Mesenchymal stem cell (in vitro differentiated cells and primary cell): ENCODE results near the gene HOXD4.

ENCODE experiments used
- DNase-seq: peaks from one replicate; pipeline ENCODE4 v3.0.0-alpha.2; 2013
- H2AFZ ChIP-seq: one replicate; pipeline ENCODE4 v1.6.1; 2013; ENCODE audit warnings: low read depth, mild to moderate bottlenecking, control low read depth, inconsistent platforms, low read length, moderate library complexity
- H2AK5ac ChIP-seq: 2 replicates; pipeline ENCODE4 v1.6.1; 2013; ENCODE audit warnings: low read length, moderate library complexity, mild to moderate bottlenecking, inconsistent platforms; ENCODE audit not compliant: severe bottlenecking
- H2BK120ac ChIP-seq: one replicate; pipeline ENCODE4 v1.6.1; 2013; ENCODE audit warnings: low read depth, mild to moderate bottlenecking, inconsistent platforms, low read length, moderate library complexity
- H2BK12ac ChIP-seq, 2 experiments: one replicate each; pipeline ENCODE4 v1.6.1; 2013; ENCODE audit warnings: inconsistent platforms in 2 of 2, low read length in 2 of 2, mild to moderate bottlenecking in 2 of 2, moderate library complexity in 2 of 2, control low read depth in 1 of 2
- H2BK15ac ChIP-seq: one replicate; pipeline ENCODE4 v1.6.1; 2013; ENCODE audit warnings: mild to moderate bottlenecking, low read depth, inconsistent platforms; ENCODE audit not compliant: poor library complexity, severe bottlenecking
- H2BK5ac ChIP-seq: 2 replicates; pipeline ENCODE4 v1.6.1; 2013; ENCODE audit warnings: low read depth, mild to moderate bottlenecking, low read length, control low read depth, inconsistent platforms; ENCODE audit not compliant: poor library complexity, severe bottlenecking
- H3K14ac ChIP-seq, 2 experiments: one replicate each; pipeline ENCODE4 v1.6.1; 2013; ENCODE audit warnings: inconsistent platforms in 2 of 2, low read length in 2 of 2, control low read depth in 1 of 2, mild to moderate bottlenecking in 1 of 2, moderate library complexity in 1 of 2
- H3K18ac ChIP-seq, 2 experiments: one replicate each; pipeline ENCODE4 v1.6.1; 2013; ENCODE audit warnings: inconsistent platforms in 2 of 2, low read length in 2 of 2, control low read depth in 1 of 2, low read depth in 1 of 2, mild to moderate bottlenecking in 1 of 2
- H3K23ac ChIP-seq, 2 experiments: one replicate each; pipeline ENCODE4 v1.6.1; 2013; ENCODE audit warnings: inconsistent platforms in 2 of 2, low read length in 2 of 2, mild to moderate bottlenecking in 2 of 2, moderate library complexity in 2 of 2, control low read depth in 1 of 2
- H3K27ac ChIP-seq: 2 replicates; pipeline ENCODE4 v1.5.1; 2013; ENCODE audit warnings: mild to moderate bottlenecking, moderate library complexity, low read length, control low read depth, inconsistent platforms; ENCODE audit not compliant: poor library complexity, severe bottlenecking
- H3K27me3 ChIP-seq, 2 experiments: 2 replicates each; pipeline versions ENCODE4 v1.6.1 to v1.7.0; 2013; ENCODE audit warnings: low read length in 2 of 2, mild to moderate bottlenecking in 2 of 2, moderate library complexity in 2 of 2, control low read depth in 1 of 2, inconsistent platforms in 1 of 2; ENCODE audit not compliant: control insufficient read depth in 1 of 2, insufficient read depth in 1 of 2
- H3K36me3 ChIP-seq, 2 experiments: 2 replicates each; pipeline versions ENCODE4 v1.6.1 to v1.7.0; 2013; ENCODE audit warnings: low read length in 2 of 2, control low read depth in 1 of 2, inconsistent platforms in 1 of 2, low read depth in 1 of 2, mild to moderate bottlenecking in 1 of 2; ENCODE audit not compliant: insufficient read depth in 2 of 2, control insufficient read depth in 1 of 2
- H3K4ac ChIP-seq, 2 experiments: one replicate each; pipeline ENCODE4 v1.6.1; 2013; ENCODE audit warnings: inconsistent platforms in 2 of 2, low read length in 2 of 2, mild to moderate bottlenecking in 2 of 2, moderate library complexity in 2 of 2, control low read depth in 1 of 2, low read depth in 1 of 2
- H3K4me1 ChIP-seq: 2 replicates; pipeline ENCODE4 v1.6.1; 2013; ENCODE audit warnings: low read depth, low read length, control low read depth; ENCODE audit not compliant: control insufficient read depth, insufficient read depth
- H3K4me2 ChIP-seq: 2 replicates; pipeline ENCODE4 v1.6.1; 2013; ENCODE audit warnings: low read length, mild to moderate bottlenecking, inconsistent platforms; ENCODE audit not compliant: poor library complexity, severe bottlenecking
- H3K4me3 ChIP-seq, 2 experiments: 2 replicates each; pipeline versions ENCODE4 v1.5.1 to v1.7.0; 2013; ENCODE audit warnings: low read length in 2 of 2, mild to moderate bottlenecking in 2 of 2, control low read depth in 1 of 2, low read depth in 1 of 2; ENCODE audit not compliant: insufficient read depth in 1 of 2
- H3K79me1 ChIP-seq: replicated peaks from 2 replicates; pipeline ENCODE4 v1.6.1; 2013; ENCODE audit warnings: mild to moderate bottlenecking, control low read depth, low read length, inconsistent platforms; ENCODE audit not compliant: poor library complexity, severe bottlenecking
- H3K9ac ChIP-seq: 2 replicates; pipeline ENCODE4 v1.7.0; 2013; ENCODE audit warnings: mild to moderate bottlenecking, low read length, moderate library complexity
- H3K9me3 ChIP-seq: 2 replicates; pipeline ENCODE4 v1.7.0; 2013; ENCODE audit warnings: mild to moderate bottlenecking, low read length; ENCODE audit not compliant: control insufficient read depth
- H4K8ac ChIP-seq: one replicate; pipeline ENCODE4 v1.6.1; 2013; ENCODE audit warnings: inconsistent platforms, mild to moderate bottlenecking, low read length, moderate library complexity
- H4K91ac ChIP-seq: one replicate; pipeline ENCODE4 v1.6.1; 2013; ENCODE audit warnings: mild to moderate bottlenecking, low read length, inconsistent platforms
- WGBS: methylation state at CpG from one replicate; pipeline ENCODE4 v1.1.7; 2013; ENCODE audit warnings: mixed read lengths; 5-methylcytosine and 5-hydroxymethylcytosine counted together

HOXD4 gene

GRCh38 chr2:176152350-176153181 lies 1.2 kb downstream of the HOXD4 start:
- DNase-seq = no peak
- peak overlapping the region in 1 of 2 experiments; percentile 59 for H3K4me3 ChIP-seq
- H3K9ac ChIP-seq = no peak overlapping the region
- H4K8ac ChIP-seq = no peak overlapping the region
- no peak overlapping the region for H2BK15ac ChIP-seq
- H3K27me3 ChIP-seq = peaks cover 0 to 75% of the 10 kb centered on the region in 2 experiments
- H2BK120ac ChIP-seq = no peak overlapping the region
- no peak overlapping the region for H3K14ac ChIP-seq
- no peak overlapping the region for H4K91ac ChIP-seq
- H3K27ac ChIP-seq = no peak overlapping the region
- H2BK12ac ChIP-seq = no peak overlapping the region
- no peak overlapping the region for H3K18ac ChIP-seq
- H2BK5ac ChIP-seq = no peak overlapping the region
- no peak overlapping the region for H2AK5ac ChIP-seq
- no peak overlapping the region for H3K4ac ChIP-seq
- H3K36me3 ChIP-seq = peaks cover 14 to 16% of the 10 kb centered on the region in 2 experiments
- 35% methylated on average over 46 of the region's 48 CpGs for WGBS
- H3K79me1 ChIP-seq = peaks cover 12% of the 10 kb centered on the region
- H3K23ac ChIP-seq = no peak overlapping the region
- H3K9me3 ChIP-seq = no peaks in the 10 kb centered on the region
- peaks cover 17% of the 10 kb centered on the region for H3K4me1 ChIP-seq
- no peak overlapping the region for H2AFZ ChIP-seq
- peak overlapping the region; percentile 83 for H3K4me2 ChIP-seq

DNA sequence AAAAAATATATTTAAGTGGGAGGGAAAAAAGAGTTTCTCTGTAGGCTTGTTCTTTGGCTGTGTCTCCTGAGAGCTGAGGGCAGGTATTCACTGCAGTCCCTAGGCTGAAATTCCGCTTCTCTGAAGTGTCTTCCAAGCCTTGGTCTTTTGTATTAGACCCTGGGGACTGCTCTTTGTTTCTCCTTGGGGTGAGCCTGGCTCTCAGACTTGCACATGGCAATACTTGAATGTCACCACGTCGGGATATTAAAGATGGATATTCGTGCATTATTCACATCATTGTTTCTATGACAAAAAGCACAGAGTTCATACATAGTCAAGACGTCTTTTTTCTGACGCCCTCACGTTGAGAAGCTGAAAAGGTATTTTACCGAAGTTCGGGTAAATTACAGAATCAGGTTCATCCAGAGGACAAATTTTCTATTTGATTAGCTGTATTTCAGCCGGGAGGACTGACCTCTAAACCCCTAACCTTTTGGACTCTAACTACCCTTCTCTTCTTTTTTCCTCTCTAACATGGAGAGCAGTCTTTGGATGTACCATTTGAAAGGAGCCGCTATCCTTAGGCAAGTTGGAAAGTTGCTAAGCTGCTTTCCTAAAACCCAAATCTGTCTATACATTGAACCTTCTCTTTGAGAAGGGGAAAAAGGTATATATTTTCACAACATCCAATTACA lies 3.4 kb downstream of the HOXD4 start:
- H3K23ac ChIP-seq = no peak overlapping the region
- H2BK12ac ChIP-seq = no peak overlapping the region
- no peaks in the 10 kb centered on the region for H3K9me3 ChIP-seq
- no peak overlapping the region for H3K14ac ChIP-seq
- H3K79me1 ChIP-seq = peaks cover 8% of the 10 kb centered on the region
- no peak for DNase-seq
- no peak overlapping the region for H2BK120ac ChIP-seq
- H2AK5ac ChIP-seq = no peak overlapping the region
- no peak overlapping the region for H4K91ac ChIP-seq
- peaks cover 0 to 78% of the 10 kb centered on the region in 2 experiments for H3K27me3 ChIP-seq
- H3K9ac ChIP-seq = no peak overlapping the region
- no peak overlapping the region for H2BK5ac ChIP-seq
- no peak overlapping the region for H4K8ac ChIP-seq
- WGBS = 46% methylated on average over 10 of the region's 11 CpGs
- no peak overlapping the region for H3K4ac ChIP-seq
- H3K4me1 ChIP-seq = peaks cover 23% of the 10 kb centered on the region
- no peak overlapping the region for H2BK15ac ChIP-seq
- no peak overlapping the region for H3K4me3 ChIP-seq
- no peak overlapping the region for H3K18ac ChIP-seq
- no peak overlapping the region for H2AFZ ChIP-seq
- no peak overlapping the region for H3K4me2 ChIP-seq
- no peak overlapping the region for H3K27ac ChIP-seq
- H3K36me3 ChIP-seq = peaks cover 7 to 16% of the 10 kb centered on the region in 2 experiments

DNA sequence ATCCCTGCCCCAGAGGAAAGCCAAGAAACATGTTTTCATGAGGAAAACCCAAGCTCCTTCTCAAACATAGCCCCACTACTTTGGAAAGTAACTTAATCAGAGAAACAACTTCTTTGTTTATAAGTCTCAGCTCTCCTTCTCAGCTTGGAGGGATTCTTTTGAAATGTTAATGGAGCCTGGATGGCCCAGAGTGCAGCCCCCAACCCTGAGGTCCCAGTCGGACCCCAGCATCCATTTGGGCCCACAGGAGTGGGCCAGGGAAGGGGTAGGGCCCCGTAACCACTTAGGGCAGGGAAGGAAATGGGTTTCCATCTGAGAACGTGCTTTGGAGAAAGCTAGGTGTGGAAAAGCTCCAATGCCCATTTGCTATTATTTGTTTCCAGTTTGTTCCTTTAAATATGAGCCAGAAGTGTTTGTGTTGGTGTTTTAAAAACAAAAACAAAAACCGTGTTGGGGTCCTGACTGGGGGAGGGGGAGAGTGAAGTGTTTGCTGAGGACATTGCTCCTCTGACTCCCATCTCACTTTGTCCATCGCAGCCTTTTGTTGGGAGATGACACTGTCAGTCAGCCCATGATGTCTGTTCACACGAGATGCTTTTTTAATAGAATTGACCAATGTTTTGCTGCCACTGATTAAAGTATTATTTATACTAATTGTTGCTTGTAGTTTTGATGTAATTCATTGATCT lies 4.2 kb downstream of the HOXD4 start:
- WGBS = 13% methylated on average over 6 of the region's 6 CpGs
- H2AFZ ChIP-seq = no peak overlapping the region

More for the DNA sequence above, 4.2 kb downstream of the HOXD4 start:
- Histone ChIP-seq H3K18ac (no peak overlapping the region), H3K14ac (no peak overlapping the region), H3K9me3 (no peaks in the 10 kb centered on the region), H2BK120ac (no peak overlapping the region), H3K27ac (no peak overlapping the region), H3K4ac (no peak overlapping the region), H3K4me1 (peaks cover 27% of the 10 kb centered on the region), H4K91ac (no peak overlapping the region), H3K9ac (no peak overlapping the region), H2AK5ac (no peak overlapping the region), H2BK5ac (no peak overlapping the region), H4K8ac (no peak overlapping the region), H3K79me1 (peaks cover 7% of the 10 kb centered on the region), H3K36me3 (peaks cover 7 to 13% of the 10 kb centered on the region in 2 experiments), H3K23ac (no peak overlapping the region), H3K27me3 (peaks cover 0 to 78% of the 10 kb centered on the region in 2 experiments), H2BK12ac (no peak overlapping the region), H3K4me3 (no peak overlapping the region), H2BK15ac (no peak overlapping the region), H3K4me2 (no peak overlapping the region)
- DNase-seq = no peak
